GM18507 (cell line): Measurements from ENCODE around the gene THSD4.
A peak's percentile ranks its signal among the peaks of the same experiment; 100 is the strongest.

Experiments used
- DNase-seq: peaks from one replicate; pipeline ENCODE4 v3.0.0; 2011; ENCODE audit warnings: low read depth; ENCODE audit not compliant: insufficient read length; ENCODE audit errors: extremely low spot score
- FAIRE-seq: peaks from 2 replicates; lab custom pipeline; 2011; peaks lifted over from hg19 to GRCh38; lab: Jason Lieb, UNC

THSD4 gene

GRCh38 chr15:71473751-71474150 lies 358.5 kb downstream of the THSD4 start:
- no peak for DNase-seq
- no peak for FAIRE-seq

DNA sequence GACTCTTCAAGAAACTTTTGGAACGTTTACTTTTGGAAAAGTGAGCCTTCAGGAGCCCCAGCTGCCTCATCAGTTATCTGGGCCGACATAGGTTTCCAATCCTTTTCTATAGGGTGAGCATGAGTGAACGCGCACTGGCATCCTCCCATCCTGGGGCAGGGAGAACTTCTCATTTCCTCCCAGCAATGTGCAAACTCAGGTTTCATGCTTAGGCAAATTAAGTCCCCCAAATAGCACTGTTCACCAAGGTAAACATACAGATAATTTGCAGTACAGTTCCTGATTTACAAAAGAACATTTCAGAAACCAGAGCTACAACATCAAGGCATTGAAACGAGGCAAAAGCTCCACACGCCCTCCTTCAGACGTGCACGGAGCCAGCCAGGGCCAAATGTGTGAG lies 361.6 kb downstream of the THSD4 start:
- FAIRE-seq (peak; percentile 39), DNase-seq (no peak)

DNA sequence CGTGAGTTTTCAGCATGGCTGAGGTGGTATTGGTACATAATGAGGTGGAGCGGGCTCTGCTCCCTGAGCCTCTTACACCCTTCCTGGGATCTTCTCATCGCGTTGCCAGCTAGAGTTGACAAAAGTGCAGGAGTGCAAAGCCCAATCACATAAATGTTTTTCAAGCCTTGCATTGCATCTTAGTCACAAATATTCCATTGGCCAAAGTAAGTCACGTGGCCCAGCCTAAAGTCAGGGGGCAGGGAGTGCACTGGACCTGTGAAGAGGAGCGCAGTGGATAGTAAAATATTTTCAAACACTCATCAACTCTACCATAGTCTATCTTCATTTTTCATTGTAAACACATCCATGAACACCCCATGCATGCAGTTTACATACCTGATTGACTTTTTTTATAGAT lies 365.3 kb downstream of the THSD4 start:
- DNase-seq (no peak), FAIRE-seq (no peak)

DNA sequence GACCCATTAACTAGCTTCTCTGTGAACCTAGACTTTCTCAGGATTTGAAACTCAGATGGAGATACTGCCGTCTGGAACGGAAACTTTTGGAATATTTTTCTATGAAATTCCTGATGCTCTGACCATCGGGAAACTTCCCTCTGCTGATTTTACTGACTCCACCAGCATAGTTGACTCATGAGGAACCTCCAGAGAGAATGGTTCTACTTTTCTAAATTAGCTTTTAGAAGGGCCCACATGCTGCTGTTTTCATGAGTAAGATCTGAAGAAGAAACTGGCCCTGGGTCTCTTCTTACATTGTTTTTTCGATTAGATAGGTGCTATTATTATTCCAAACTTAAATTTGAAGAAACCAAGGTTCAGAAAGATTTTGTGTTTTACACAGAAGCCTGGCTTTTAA lies 368.8 kb downstream of the THSD4 start:
- DNase-seq (no peak), FAIRE-seq (no peak)

DNA sequence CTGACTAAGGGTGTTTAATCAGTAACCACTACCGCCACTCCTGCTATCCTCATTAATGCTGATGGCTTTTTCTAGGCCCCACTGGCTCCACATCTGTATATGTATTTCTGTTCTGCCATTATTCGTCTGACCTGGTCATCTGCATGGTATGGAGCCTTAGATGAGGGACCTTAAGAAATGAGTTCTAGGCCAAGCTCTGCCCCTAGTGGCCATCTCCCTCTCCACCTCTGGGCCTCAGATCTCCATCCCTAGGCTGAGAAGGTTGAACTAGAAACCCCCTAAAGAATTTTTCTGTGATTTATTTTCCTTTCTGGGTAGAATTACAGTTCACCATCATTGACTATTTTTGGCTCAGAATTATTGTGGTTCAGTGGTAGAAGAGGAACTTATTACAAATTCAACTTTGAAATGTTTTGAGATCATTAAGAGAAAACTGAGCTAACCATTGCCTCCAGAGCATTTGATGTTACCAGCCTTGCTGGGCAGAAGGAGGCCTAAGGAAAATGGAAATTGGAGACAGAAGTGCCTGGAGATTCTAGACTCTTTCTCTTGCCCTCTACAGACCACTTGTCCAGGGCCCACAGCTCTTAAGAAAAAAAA lies 369.9 kb downstream of the THSD4 start:
- DNase-seq (no peak), FAIRE-seq (peak; percentile 70)

DNA sequence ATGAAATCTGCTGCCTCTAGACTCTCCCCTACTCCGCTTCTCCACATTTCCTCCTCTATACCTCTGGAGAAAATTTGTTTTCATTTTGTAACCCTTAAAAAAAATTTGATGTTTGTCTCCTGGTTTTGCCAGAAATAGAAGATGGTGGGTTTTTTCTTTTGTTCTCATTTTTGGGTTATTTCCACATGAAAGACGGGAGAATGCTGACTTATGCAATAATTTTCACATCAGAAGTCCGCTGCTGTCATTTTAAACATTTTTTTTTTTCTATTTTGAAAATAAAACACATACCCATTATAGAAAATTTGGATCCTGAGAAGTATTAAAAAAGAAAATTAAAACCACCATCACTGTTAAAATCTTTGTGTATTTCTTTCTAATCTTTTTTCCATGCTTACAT lies 374.3 kb downstream of the THSD4 start:
- DNase-seq (no peak), FAIRE-seq (no peak)

- no peak for DNase-seq
- no peak for FAIRE-seq
Observed at GRCh38 chr15:71493526-71493925, 378.3 kb downstream of the THSD4 start.

DNA sequence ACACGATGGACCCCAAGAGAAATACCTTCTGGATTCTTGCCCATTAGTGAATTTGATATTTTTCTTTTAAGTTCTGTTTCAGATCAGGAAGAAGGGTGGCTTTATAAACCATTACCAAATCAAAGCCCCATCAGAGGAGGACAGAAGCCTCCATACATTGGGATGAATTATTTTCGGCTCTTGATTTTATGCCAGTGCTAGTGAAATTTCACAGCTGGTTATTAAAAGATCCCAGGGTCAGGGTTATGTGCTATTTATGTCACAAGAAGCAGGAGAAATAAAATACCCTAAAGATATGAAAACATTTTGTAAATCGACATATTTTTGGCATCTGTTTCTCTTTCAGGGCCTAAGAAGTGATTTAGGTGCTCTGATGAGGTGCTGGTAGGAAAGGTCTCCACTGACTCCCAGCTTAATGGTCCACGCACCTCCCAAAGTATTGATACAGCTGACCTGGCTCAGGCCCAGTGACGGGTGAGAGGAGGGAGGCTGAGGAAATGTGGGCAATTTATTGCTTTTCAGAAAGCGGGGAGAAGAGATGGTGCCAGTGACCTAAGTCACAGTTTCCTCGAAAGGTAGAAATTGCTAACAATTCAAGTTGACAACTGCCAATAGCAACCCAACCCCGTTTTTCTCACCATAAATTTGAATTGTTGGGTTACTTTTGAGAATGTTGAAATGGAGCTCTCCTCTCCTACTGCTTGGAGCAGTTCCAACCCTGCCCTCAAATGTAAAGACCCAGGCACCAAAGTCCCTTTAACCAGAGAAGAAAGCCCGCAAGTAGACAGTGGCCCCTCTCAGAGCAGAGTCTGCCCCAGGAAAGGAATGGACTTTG lies 379.5 kb downstream of the THSD4 start:
- no peak for FAIRE-seq
- no peak for DNase-seq

DNA sequence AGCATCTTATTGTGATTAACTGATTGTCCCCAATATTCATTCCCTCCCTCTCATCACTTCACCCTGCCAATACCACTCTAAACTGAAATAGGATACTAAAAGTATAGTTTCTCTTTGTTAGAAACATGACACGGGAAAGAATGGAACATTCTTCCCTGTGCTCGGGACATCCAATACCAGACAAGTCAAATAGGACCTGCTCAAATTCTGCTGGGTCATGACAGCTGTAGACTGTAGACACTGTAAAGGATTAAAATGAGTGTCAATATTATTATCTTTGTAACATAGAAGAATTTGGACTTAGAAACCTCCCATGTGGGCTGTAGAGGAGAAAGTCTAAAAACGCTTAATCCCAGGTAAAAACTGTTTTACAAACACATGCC lies 380.1 kb downstream of the THSD4 start:
- no peak for FAIRE-seq
- DNase-seq = no peak

GRCh38 chr15:71496336-71496955 lies 381.2 kb downstream of the THSD4 start:
- DNase-seq = no peak
- FAIRE-seq = no peak

- DNase-seq = no peak
- no peak for FAIRE-seq
Observed at GRCh38 chr15:71501344-71502076, 386.2 kb downstream of the THSD4 start.

DNA sequence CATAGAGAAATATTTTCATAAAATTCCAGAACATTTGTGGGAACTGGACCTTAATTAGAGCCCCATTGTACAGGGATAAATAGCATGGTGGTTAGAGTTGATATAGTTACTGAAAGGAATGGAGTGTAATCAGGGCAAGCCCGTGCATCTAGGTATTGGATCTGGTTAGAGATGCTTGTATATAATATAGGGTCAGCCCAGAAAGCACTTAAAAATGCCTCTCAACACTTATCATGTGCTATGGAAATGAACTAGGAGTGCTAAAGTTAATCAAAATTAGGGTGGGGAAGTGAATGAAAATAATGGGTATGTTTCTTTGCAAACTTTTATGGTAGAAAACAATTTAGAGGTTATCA lies 386.8 kb downstream of the THSD4 start:
- DNase-seq (no peak), FAIRE-seq (no peak)

GRCh38 chr15:71505962-71506361 lies 390.7 kb downstream of the THSD4 start:
- FAIRE-seq = no peak
- DNase-seq = no peak

GRCh38 chr15:71506946-71507345 lies 391.7 kb downstream of the THSD4 start:
- FAIRE-seq (no peak), DNase-seq (no peak)

GRCh38 chr15:71508081-71508682 lies 392.9 kb downstream of the THSD4 start:
- no peak for DNase-seq
- peak; percentile 26 for FAIRE-seq

- no peak for FAIRE-seq
- no peak for DNase-seq
Observed at GRCh38 chr15:71509139-71509538, 393.9 kb downstream of the THSD4 start.

GRCh38 chr15:71510763-71511162 lies 395.5 kb downstream of the THSD4 start:
- DNase-seq (no peak), FAIRE-seq (no peak)

DNA sequence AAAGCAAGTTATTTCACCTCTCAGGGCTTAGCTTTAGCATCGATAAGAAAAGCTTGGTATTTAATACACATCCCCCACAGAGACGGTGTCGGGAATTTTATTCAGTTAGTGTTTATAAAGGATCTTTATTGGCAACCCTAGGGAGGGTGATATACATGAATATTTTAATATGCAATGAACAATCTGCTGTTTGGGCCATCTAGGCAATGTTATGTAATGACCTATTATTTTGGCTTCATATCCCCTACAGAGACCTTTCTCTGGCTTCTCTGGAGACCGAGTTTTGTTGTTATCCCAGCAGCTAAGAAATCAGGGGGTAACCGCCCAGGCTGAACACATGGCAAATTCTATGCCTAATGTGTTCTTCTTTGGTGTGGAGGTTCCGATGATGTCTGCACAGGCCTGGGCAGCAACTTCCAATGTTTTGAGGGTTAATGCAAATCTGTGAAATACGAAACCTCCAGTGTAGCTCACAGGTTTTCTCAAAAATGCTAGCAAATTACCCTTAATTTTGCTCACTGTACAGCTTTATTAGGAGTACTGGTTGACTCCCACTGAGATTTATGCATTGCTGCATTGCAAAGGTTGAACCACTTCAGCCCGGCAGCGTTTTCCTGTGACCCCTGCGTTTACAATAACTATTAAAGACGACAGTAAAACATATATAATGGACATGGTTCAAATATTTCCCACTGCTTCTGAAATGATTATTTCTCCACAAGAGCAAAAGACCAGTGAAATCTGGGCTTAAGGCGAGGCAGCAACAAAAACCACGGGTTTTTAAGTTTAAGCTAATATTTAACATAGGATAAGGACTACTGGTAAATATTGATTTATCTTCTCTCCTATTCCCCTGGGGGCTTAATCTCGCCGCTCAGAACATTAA lies 396.8 kb downstream of the THSD4 start:
- no peak for DNase-seq

GRCh38 chr15:71512682-71513006 lies 397.4 kb downstream of the THSD4 start:
- FAIRE-seq (no peak), DNase-seq (no peak)

More for the DNA sequence above, 396.8 kb downstream of the THSD4 start:
- FAIRE-seq = no peak
